Measurements from ENCODE around the gene ZNF785.
"Not testable (repeated sequence)": the region's sequence is repeated elsewhere in the genome, so short reads cannot be mapped to it uniquely, and the experiment has no call there.

The ZNF785 gene

GRCh38 chr16:30585400-30586191, at the start of gene ZNF785:
Gene ZNF785 (minus strand): TSS chr16:30585697. CDS start chr16:30585611, 86 bp downstream.
- peak; percentile 93 for DNase-seq

GRCh38 chr16:30633526-30633925, 48.0 kb upstream of the ZNF785 start:
- no peak for DNase-seq

GRCh38 chr16:30632454-30632853, 47.0 kb upstream of the ZNF785 start:
- not testable (repeated sequence) for DNase-seq

DNA sequence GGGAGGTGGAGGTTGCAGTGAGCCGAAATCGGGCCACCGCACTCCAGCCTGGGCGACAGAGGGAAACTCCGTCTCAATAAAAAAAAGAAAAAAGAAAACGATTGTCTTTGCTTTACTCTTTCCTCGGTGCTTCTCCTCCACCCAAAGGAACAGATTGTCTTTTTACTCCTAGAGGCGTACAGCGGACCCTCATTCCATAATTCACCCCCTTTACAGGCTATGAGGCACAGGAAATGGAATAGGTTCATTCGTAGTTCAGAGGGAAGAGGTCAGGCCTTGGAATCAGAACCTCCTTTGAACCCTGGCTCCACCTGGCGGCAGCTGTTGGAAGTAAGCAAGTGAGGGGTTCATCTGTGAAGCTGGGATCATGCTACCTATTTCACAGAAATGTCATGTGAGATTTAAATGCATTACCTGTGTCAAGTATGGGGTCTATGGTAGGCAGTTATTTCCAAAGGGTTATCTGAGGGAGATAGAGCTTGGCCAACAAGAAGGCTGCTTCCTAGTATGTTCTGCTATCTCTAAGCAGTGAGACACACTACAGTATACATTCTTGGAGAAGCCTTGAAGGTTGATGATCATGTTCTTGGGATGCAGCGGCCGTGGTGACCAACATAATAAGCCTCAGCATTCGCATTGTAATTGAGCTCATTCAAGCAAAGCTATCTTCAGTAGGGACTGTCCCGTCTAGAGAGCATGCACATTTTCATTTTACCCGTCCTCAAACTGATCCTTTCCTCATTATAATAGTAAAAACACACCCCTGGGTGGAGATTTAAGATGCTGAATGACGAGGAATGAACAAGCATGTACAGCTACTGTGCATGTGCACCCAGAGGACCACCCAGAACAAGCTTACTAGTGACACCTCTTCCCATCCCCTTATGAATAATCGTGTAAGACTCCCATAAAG, 43.4 kb upstream of the ZNF785 start:
- peak; percentile 7 for DNase-seq

GRCh38 chr16:30626236-30626635, 40.7 kb upstream of the ZNF785 start:
- DNase-seq: no peak

- DNase-seq: no peak
Measured at GRCh38 chr16:30623536-30624283, 38.2 kb upstream of the ZNF785 start.

DNA sequence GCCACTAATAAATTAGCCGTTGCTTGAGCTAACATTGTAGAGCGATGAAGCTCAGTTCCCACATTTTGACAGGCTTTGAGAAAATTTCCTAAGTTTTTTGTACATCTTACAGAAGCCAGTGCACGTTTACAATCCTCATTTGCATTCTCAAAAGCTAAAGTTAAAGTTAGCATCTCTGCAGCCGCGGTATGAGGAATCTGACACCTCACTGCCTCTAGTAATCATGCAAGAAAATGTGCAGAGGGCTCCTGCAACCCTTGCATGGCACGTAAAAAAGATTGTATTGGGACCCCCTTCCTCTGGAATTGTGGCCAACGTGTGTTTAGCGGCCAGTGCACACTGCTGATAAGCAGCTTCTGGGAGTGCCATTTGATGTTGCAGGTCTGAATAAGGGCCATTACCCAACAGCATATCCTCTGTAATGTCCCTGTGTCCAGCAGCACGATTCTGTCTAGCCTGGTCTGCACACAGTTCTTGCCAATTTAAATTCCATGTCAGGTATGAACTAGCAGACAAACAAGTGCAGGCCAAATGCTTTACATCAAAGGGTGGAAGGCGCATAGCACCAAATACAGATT, 37.0 kb upstream of the ZNF785 start:
- no peak for DNase-seq

DNA sequence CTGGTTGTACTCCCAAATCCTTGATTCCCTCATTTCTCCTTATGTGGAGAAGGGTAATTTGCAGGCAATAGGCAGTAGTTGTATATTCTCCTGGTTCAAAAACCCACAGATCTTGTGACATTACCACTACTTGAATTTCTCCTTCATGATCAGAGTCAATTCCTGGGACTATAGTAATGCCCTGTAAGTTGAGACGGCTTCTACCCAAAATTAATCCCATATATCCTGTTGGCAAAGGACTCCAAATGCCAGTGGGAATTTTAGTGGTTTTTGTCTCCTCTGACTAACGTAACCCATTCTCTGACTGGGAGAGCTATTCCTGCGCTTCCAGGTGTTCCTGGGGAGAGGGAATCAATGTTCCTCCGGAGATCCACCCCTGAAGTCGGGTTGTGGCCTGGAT, 36.3 kb upstream of the ZNF785 start:
- DNase-seq: no peak

- DNase-seq: no peak
Measured at GRCh38 chr16:30620169-30620568, 34.7 kb upstream of the ZNF785 start.

DNA sequence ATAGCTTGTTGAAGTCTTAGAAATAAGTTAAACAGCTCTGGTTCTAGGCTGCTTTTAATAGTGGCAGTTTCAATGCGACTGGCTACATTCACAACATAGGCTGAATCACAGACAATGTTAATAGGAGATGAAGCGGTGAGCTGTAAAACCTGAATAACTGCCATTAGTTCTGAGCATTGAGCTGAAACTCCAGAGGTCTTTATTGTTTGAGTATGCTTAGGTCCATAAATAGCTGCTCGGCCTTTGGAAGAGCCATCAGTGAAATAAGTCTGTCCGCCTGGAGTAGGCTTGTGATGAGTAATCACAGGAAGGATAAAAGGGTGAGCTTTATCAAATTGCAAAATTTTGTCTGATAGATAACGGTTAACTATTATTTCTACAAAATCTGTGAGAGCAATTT, 34.1 kb upstream of the ZNF785 start:
- no peak for DNase-seq

DNA sequence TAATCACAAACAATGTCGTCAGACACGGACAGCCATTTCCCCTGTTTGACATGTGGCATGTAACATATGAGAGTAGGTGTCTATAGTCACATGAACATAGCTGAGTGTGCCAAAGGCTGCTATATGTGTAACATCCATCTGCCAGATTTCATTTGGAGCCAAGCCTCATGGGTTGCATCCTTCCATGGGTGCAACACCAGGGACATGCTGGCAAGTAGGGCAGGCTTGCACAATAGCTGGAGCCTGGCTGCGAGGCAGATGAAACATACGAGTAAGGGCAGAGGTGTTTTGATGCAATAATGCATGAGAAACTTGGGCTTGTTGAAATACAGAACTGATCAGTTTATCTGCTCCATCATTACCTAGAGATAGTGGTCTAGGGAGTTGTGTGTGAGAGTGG, 33.7 kb upstream of the ZNF785 start:
- no peak for DNase-seq

GRCh38 chr16:30615358-30616091, 30.0 kb upstream of the ZNF785 start:
- no peak for DNase-seq

GRCh38 chr16:30609926-30610839, 24.7 kb upstream of the ZNF785 start, which contains the start of gene ZNF689:
Gene ZNF689 (minus strand): TSS chr16:30610389. CDS start chr16:30610041, 348 bp downstream.
- peak; percentile 97 for DNase-seq

- peak; percentile 24 for DNase-seq
Measured at GRCh38 chr16:30609002-30609925, 23.8 kb upstream of the ZNF785 start.

- no peak for DNase-seq
Measured at GRCh38 chr16:30606004-30606403, 20.5 kb upstream of the ZNF785 start.

DNA sequence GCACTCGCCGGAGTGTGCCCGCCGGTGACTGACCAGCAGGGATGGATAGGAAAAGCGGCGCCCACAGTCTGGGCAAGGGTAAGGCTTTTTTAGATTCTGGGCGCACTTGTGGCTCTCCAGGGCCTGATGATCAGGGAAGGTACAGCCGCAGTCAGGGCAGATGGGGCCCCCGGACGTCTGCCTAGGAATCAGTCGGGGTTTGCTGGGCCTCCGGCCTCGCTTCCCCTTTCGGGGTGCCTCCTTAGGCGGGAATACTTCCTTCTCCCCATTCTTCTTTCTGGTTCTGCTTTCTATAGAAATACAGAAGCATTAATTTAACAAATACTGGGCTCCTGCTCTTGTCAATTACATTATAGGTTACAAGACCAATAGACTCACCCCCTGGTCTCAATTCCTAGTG, 19.7 kb upstream of the ZNF785 start:
- no peak for DNase-seq

DNA sequence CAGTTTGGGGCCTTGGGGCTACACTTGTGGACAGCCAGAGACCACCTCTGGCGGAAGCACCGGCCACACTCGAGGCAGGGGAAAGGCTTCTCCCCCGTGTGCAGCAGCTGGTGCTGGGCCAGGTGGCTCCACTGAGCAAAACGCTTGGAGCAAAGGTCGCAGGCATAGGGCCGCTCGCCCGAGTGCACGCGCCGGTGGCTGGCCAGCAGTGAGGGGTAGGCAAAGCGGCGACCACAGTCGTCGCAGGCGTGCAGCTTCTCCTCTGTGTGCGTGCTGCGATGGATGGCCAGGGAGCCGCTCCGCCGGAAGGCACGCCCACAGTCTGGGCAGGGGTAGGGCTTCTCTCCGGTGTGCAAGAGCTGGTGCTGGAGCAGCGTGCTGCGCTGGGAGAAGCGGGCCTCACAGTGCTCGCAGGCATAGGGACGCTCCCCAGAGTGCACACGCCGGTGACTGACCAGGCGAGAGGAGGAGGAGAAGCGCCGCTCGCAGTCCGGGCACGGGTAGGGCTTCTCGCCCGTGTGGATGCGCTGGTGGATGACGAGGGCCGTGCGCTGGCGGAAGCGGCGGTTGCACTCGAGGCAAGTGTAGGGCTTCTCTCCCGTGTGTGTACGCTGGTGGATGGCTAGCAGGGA, 18.9 kb upstream of the ZNF785 start:
- no peak for DNase-seq

GRCh38 chr16:30603945-30604315, 18.4 kb upstream of the ZNF785 start:
- no peak for DNase-seq

DNA sequence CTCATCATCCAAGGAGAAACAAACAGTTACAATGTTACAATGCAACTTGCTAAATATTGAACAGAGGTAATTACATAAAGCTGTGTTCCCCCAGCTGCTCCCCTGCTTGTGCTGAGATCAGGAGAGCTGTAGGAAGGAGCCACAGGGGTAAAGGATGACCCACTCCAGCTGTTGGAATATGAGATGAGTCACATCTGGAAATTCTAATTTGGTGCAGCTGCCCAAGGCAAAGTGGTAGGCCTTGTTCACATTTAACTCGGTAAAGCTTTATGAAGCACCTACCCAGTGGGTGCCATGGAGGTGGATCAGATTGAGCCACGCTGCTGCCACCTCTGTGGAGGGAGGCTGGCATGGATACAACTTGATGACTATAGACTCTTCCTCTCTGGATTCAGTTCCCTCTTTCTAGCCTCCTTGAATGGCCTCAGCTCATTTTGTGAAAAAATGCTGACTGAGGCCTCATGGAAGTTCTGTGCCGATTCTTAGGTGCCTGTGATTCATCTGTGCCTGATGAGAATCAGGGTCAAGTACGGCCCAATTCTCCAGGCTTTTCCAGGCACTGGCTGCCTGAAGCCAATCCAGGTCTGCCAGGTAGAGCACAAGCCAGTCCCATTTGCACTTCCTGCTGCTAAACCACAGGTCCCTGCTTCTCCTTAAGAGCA, 17.2 kb upstream of the ZNF785 start:
- DNase-seq: no peak
